ENCODE measurements around the gene LRRC74A.
A peak's percentile ranks its signal among the peaks of the same experiment; 100 is the strongest.

Gene LRRC74A

GRCh38 chr14:76810953-76811400 is 15.2 kb upstream of the LRRC74A start:
- DNase-seq, result peak; percentile 7

GRCh38 chr14:76811561-76811960 is 14.6 kb upstream of the LRRC74A start:
- no peak for DNase-seq

GRCh38 chr14:76812093-76812421 is 14.2 kb upstream of the LRRC74A start:
- no peak for DNase-seq

- peak; percentile 97 for DNase-seq
Observed at GRCh38 chr14:76812422-76813383, 13.5 kb upstream of the LRRC74A start, which contains the start of gene ANGEL1. Gene ANGEL1 (minus strand): TSS chr14:76812882. CDS start chr14:76812827, 55 bp downstream.

- no peak for DNase-seq
Observed at GRCh38 chr14:76814726-76815645, 11.2 kb upstream of the LRRC74A start.

- DNase-seq, result no peak
Observed at GRCh38 chr14:76820700-76821099, 5.5 kb upstream of the LRRC74A start.

- no peak for DNase-seq
Observed at GRCh38 chr14:76827696-76828296, 1.6 kb downstream of the LRRC74A start.

GRCh38 chr14:76828339-76829012 is 2.3 kb downstream of the LRRC74A start:
- no peak for DNase-seq

GRCh38 chr14:76829013-76829365 is 2.8 kb downstream of the LRRC74A start:
- no peak for DNase-seq

GRCh38 chr14:76829650-76830421 is 3.6 kb downstream of the LRRC74A start:
- DNase-seq, result no peak

GRCh38 chr14:76830556-76830955 is 4.3 kb downstream of the LRRC74A start:
- no peak for DNase-seq

- no peak for DNase-seq
Observed at GRCh38 chr14:76832503-76832988, 6.3 kb downstream of the LRRC74A start.

GRCh38 chr14:76833011-76833410 is 6.8 kb downstream of the LRRC74A start:
- no peak for DNase-seq

- DNase-seq, result no peak
Observed at GRCh38 chr14:76834241-76834661, 8.0 kb downstream of the LRRC74A start.

- no peak for DNase-seq
Observed at GRCh38 chr14:76836029-76836630, 9.9 kb downstream of the LRRC74A start.

GRCh38 chr14:76837524-76837923 is 11.3 kb downstream of the LRRC74A start:
- DNase-seq, result no peak

- DNase-seq, result no peak
Observed at GRCh38 chr14:76842414-76842813, 16.2 kb downstream of the LRRC74A start.

- peak; percentile 64 for DNase-seq
Observed at GRCh38 chr14:76844223-76844622, 18.0 kb downstream of the LRRC74A start.

- DNase-seq, result no peak
Observed at GRCh38 chr14:76846331-76847047, 20.3 kb downstream of the LRRC74A start.

GRCh38 chr14:76848879-76849278 is 22.7 kb downstream of the LRRC74A start:
- DNase-seq, result no peak
